NCI-H1436 (cell line): ENCODE results near the gene UNC13D.
"Not testable (repeated sequence)": the region's sequence is repeated elsewhere in the genome, so short reads cannot be mapped to it uniquely, and the experiment has no call there.

Source experiments
- DNase-seq: peaks from one replicate; lab custom pipeline; 2025; lab: John Stamatoyannopoulos, UW

The UNC13D gene

DNA sequence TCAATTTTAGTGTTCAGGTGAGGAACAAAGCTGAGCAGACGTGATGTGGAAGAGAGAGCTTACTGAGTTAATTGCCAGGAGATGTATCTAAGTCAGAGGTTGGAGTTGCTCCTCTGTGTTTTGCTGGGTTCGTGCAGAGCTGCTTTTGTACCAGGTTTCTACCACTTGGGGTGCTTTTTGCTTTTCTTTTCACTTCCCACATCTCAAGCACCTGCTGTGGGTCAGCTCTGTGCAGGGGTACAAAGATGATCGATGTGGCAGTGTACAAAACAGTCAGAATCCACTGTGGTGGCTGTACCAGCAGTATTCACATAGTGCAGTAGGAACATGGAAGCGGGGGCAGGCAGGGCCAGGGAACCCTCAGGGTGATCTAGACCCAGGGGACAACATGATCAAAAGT lies 44.8 kb downstream of the UNC13D start:
- DNase-seq, result no peak

DNA sequence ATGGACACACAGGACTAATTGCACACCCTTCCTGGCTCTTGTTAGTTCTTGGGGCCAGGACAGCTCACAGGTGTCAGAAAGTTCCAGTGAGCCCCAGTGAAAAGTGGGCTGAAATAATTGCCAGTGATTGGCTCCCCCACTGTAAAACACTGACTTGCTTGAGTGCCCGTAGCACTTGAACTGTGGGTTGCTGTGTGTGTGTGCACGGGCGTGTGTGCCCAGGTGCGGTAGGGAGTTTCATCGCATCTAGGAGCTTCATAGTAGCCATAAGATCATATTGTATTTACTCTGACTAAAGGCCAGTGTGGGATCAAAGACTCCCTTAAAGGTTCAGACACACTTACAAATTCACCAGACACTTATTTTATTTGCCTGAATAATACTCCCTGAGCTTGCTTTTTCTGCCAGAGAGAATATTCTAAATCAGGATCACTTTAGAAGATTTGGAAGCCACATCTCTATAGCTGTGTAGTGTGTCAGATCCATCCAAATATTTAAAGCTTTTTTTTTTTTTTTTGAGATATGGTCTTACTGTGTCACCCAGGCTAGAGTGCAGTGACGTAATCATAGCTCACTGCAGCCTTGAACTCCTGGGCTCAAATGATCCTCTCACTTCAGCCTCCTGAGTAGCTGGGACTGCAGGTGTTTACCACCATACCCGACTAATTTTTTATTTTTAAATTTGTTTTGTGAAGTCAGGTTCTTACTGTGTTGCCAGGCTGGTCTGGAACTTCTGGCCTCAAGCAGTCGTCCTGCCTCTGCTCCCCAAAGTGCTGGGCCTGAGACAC lies 48.2 kb downstream of the UNC13D start:
- DNase-seq, result no peak

DNA sequence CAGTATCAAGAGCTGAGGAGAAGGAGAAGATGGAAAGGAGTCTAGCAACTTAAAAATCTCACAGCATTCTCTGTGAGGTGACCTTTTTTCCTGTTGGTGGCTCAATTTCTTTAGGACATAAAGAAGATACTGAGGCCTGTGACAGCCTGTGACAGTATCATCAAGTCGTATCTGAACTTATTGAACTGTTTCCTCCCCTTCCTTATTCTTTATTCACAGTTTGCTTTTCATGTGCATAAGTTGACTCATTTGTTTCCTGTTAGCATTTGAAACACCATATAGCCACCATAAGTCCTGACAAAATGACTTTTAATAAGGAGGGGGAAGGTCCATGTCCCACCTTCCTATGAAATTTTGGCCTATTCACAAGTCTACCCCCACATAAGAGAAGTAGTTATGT lies 50.7 kb downstream of the UNC13D start:
- DNase-seq, result no peak

- DNase-seq, result no peak
These were observed 53.0 kb downstream of the UNC13D start for GRCh38 chr17:75791254-75791653.

DNA sequence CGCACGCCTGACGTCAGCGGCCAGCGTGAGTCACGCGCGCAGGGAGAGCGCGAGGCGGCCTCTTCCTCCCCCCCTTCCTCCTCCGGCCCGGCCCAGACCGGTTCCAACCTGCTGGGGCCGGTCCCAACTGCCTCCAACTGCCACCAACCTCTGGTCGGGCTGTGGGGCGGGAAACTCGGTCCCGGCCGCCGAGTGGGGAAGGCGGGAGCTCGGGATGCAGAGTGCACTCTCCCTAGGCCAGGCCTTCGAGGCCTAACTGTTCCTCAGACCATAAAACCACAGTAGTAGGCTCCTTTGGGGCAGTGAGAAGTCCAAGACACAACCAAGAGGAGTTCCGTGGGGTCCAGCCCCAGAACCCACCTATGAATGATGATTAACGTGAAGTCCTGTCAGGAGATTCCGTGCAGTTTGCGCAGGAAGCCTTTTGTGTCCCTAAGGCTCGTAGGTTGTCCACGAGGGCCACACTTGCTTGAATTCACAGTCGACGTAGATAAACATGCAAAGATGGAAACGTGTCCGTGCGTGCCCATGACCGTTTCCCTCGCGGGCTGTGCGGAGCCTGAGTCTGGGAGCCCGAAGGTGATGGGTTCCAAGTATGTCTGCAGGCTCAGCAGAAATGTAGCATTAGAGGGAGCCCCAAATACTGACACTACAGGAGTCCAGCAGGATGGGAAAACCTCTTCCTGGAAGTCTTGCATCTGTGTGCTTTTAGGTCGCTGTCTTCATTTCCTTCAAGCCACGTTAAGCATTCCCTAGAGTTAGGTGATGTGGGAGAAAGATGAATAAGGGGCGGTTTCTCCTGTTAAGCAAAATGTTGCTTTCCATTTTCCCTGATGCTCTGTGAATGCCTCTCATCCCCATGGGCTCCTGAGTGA lies 59.0 kb downstream of the UNC13D start:
- peak; percentile 93 for DNase-seq

- DNase-seq, result peak; percentile 100
These were observed 59.7 kb downstream of the UNC13D start, which contains the start of gene UNK for GRCh38 chr17:75784473-75785015. UNK (plus strand) TSS chr17:75784806; CDS start chr17:75784881, 75 bp downstream.

DNA sequence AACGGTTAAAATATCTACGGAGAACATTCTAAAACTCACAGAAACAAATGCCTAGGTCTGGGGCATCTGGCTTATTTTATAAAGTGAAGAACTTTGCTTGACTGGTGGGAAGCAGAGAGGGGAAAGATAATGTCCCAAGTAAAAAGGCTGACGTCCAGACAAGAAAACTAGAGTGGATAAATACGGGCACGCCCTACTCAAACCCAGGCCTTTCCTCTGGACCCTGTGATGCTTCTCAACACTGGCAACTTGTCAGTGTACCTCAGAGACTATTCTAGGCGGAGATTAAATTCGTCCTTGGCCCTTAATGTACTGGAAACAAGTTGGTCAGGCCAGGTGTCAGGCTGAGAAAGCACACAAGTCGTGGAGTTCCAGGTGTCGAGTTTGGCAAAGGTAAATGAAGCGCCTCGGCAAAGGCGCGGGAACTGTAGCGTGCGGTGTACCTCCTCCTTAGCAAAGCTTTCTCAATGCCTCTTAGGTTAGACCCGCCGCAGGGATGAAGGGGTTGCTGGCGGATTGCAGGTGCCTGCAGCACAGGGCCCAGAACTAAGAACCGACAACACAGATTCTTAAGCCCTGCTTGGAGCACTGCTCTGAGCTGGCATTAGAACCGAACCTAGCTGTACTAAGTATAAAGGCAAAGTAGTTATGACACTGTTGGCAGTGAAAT lies 60.3 kb downstream of the UNC13D start:
- DNase-seq, result no peak

DNA sequence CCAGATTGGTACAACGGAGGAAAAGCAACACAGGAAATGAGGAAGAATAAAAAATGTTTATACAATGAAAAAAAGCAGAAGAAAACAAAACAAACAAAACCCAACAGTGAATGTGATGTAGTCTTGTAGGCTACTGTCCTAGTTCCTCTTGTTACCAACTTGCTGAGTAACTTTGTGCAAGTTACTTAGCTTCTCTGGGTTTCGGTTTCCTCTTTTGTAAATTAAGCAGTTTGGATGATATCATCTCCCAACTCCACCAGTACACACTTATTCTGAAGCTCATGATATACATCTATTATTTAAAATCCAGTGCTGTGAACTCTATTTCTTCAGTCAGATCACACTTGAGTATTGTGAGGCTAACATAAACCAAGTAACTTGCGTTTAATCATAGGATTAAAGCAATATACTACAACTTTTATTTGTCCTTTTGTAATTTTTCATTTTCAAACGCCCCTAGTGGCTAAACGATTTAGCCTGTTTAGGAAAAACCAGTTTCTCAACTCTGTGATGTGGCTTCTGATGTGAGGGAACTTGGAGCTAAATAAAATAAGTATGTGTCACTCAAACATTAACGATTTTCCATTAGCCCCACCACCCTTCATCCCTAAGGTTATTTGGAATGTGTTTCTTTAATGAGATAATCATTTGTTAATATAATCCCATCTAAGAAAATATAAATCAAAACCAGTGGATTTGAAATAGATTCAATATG lies 61.0 kb downstream of the UNC13D start:
- no peak for DNase-seq

GRCh38 chr17:75779987-75780889 lies 64.0 kb downstream of the UNC13D start:
- no peak for DNase-seq

DNA sequence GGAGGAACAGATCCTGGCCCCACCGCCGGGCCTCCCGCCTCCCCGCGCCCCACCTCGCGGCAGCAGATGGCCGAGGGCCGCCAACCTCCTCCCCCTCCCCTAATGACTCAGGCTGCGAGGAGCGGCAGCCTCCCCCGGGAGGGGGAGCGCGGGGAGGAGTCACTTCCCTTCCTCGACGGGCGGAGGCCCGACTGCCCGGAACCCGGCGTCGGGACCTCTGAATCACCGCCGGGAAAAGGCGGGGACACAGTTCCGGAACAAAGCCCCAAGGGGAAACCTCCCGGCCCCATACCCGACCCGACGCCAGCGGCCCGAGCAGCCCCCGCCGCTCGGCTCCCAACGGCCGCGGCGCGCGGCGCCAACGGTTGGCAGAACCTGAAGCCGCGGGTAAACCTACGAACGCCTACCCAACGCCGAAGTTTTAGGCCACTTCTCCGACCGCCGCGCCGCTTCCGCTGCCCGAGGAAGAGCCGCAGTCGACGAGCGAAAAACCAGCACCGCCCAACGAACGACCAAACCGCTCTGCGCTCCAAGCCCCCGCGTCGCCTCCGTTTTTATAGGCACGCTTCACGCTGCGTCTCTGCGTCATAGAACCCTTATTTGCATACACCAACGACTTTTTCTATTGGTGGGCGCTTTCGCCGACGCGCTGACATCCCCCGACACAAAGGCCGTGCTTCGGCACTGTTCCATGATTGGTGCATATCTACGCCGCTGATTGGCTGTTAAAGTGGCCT lies 64.8 kb downstream of the UNC13D start:
- DNase-seq, result peak; percentile 100

- DNase-seq, result peak; percentile 77
These were observed 65.3 kb downstream of the UNC13D start for GRCh38 chr17:75778861-75779249.

GRCh38 chr17:75778066-75778860 lies 65.9 kb downstream of the UNC13D start:
- not testable (repeated sequence) for DNase-seq

DNA sequence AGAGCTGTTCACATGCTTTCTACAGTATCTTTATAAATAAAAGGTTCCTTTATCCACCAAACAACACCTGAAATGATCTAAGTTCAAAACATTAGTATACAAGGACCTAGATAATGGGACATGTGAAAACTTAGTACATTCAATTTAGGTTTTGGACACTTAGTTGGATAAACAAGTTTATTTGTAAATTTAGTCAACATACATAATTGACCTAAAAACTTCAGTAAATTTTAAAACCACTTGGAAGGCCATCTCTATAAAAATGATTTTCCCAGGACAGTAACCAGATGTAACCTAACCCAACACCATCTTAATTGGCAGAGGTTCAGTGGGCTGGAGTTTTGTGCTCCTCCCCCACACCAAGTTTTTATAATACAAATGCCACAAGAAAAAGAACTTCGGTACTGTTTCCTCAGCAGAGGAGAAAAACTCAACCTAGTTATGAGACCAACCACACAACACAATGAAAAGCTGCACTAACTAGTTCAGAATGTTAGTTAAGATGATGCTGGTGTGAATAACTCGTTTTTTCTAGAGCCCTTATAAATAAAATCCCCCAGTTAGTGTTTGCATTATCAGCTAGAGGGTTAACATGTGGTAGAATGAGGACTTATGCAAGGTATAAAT lies 66.8 kb downstream of the UNC13D start:
- DNase-seq, result no peak
